Activated CD8-positive, alpha-beta memory T cell treated with anti-CD3 and anti-CD28 coated beads for 24 hours (primary cell): Measurements from ENCODE around the gene ST7L.

Experiments
- DNase-seq: peaks from one replicate; pipeline ENCODE4 v3.0.0-alpha.2; 2020

Gene ST7L

GRCh38 chr1:112614460-112615065 lies 4.4 kb downstream of the ST7L start:
- DNase-seq, result no peak

- DNase-seq, result no peak
Measured at GRCh38 chr1:112605633-112606327, 13.2 kb downstream of the ST7L start.

GRCh38 chr1:112603541-112603940 lies 15.4 kb downstream of the ST7L start:
- no peak for DNase-seq

- DNase-seq, result no peak
Measured at GRCh38 chr1:112603012-112603411, 15.9 kb downstream of the ST7L start.

- DNase-seq, result no peak
Measured at GRCh38 chr1:112599477-112599876, 19.5 kb downstream of the ST7L start.

- no peak for DNase-seq
Measured at GRCh38 chr1:112594208-112594876, 24.6 kb downstream of the ST7L start.

- DNase-seq, result no peak
Measured at GRCh38 chr1:112589766-112590165, 29.2 kb downstream of the ST7L start.

- no peak for DNase-seq
Measured at GRCh38 chr1:112583366-112583765, 35.6 kb downstream of the ST7L start.

GRCh38 chr1:112581586-112582192 lies 37.3 kb downstream of the ST7L start:
- no peak for DNase-seq

GRCh38 chr1:112579801-112580510 lies 39.0 kb downstream of the ST7L start:
- DNase-seq, result no peak

GRCh38 chr1:112576240-112576639 lies 42.7 kb downstream of the ST7L start:
- DNase-seq, result no peak

- no peak for DNase-seq
Measured at GRCh38 chr1:112575154-112575804, 43.7 kb downstream of the ST7L start.

- DNase-seq, result no peak
Measured at GRCh38 chr1:112565800-112566199, 53.1 kb downstream of the ST7L start.

- DNase-seq, result no peak
Measured at GRCh38 chr1:112564081-112564480, 54.9 kb downstream of the ST7L start.

- no peak for DNase-seq
Measured at GRCh38 chr1:112563341-112563740, 55.6 kb downstream of the ST7L start.

GRCh38 chr1:112558634-112559033 lies 60.3 kb downstream of the ST7L start:
- DNase-seq, result no peak

- no peak for DNase-seq
Measured at GRCh38 chr1:112557385-112557784, 61.6 kb downstream of the ST7L start.

GRCh38 chr1:112554411-112554810 lies 64.5 kb downstream of the ST7L start:
- no peak for DNase-seq

GRCh38 chr1:112549590-112549989 lies 69.4 kb downstream of the ST7L start:
- DNase-seq, result no peak

- no peak for DNase-seq
Measured at GRCh38 chr1:112548547-112548946, 70.4 kb downstream of the ST7L start.

GRCh38 chr1:112546076-112546475 lies 72.9 kb downstream of the ST7L start:
- DNase-seq, result no peak

GRCh38 chr1:112544751-112545150 lies 74.2 kb downstream of the ST7L start:
- DNase-seq, result no peak
